ENCODE measurements around the gene MARS1. TPM values are rescaled to one million over a fixed set of nuclear protein-coding genes. Genes with fewer than 3 reads are reported as not detected.

Gene MARS1
- total RNA-seq, 3 donors from 2014 or later (not counting 1 experiment from before 2014, with no cell fraction given): 200 to 237 (median 218) TPM

DNA sequence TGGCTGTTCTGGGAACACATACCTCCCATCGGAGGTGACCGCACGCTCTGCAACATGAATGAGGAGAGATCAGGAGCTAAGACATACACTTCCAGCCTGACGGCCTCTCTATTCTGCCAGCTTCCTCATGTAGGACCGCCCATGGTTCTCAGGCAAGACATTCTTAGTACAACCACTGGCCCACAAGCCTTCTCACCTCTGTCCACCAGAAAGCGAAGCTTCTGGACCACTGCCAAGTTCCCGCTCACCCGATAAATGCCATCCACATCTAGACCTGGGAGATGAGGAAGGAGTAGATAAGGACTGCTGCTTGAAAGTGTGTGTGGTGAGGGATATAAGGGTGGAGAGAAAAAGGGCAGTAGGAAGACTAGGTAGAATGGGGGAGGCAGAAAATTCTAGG is 13.4 kb upstream of the MARS1 start:
- Histone ChIP-seq H3K27me3 (ENCODE audit: control insufficient read depth, insufficient read depth, low read length) (no peaks in the 10 kb centered on the region), H3K36me3 (ENCODE audit: control insufficient read depth, insufficient read depth, low read length) (peaks cover 53% of the 10 kb centered on the region), H3K4me3 (ENCODE audit: low read length) (no peak overlapping the region), H3K4me1 (ENCODE audit: control insufficient read depth, insufficient read depth, low read length) (peaks cover 94% of the 10 kb centered on the region), H3K9me3 (ENCODE audit: control insufficient read depth, insufficient read depth, low read length) (no peaks in the 10 kb centered on the region), H3K27ac (ENCODE audit: low read length) (no peak overlapping the region)
- H3K4me3 Mint-ChIP-seq: peak overlapping the region; percentile 78
- H3K27ac Mint-ChIP-seq: peak overlapping the region; percentile 83 to 90
- DNase-seq (no peak), ATAC-seq (no peak)
- no peaks in the 10 kb centered on the region for H3K9me3 Mint-ChIP-seq
- WGBS (ENCODE audit: insufficient coverage): 67% methylated on average over 5 of the region's 8 CpGs
- H3K36me3 Mint-ChIP-seq: peaks cover 19% of the 10 kb centered on the region
- no peaks in the 10 kb centered on the region for H3K27me3 Mint-ChIP-seq (ENCODE audit: low read depth in 2 of 2)
- intact Hi-C loops (cut with micrococcal nuclease): no loop called here
- H3K4me1 Mint-ChIP-seq: peaks cover 71 to 92% of the 10 kb centered on the region in 2 donors
- TF ChIP-seq, protein P1, sequence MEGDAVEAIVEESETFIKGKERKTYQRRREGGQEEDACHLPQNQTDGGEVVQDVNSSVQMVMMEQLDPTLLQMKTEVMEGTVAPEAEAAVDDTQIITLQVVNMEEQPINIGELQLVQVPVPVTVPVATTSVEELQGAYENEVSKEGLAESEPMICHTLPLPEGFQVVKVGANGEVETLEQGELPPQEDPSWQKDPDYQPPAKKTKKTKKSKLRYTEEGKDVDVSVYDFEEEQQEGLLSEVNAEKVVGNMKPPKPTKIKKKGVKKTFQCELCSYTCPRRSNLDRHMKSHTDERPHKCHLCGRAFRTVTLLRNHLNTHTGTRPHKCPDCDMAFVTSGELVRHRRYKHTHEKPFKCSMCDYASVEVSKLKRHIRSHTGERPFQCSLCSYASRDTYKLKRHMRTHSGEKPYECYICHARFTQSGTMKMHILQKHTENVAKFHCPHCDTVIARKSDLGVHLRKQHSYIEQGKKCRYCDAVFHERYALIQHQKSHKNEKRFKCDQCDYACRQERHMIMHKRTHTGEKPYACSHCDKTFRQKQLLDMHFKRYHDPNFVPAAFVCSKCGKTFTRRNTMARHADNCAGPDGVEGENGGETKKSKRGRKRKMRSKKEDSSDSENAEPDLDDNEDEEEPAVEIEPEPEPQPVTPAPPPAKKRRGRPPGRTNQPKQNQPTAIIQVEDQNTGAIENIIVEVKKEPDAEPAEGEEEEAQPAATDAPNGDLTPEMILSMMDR (IDR thresholded peaks at IDR 0.05): no peak

DNA sequence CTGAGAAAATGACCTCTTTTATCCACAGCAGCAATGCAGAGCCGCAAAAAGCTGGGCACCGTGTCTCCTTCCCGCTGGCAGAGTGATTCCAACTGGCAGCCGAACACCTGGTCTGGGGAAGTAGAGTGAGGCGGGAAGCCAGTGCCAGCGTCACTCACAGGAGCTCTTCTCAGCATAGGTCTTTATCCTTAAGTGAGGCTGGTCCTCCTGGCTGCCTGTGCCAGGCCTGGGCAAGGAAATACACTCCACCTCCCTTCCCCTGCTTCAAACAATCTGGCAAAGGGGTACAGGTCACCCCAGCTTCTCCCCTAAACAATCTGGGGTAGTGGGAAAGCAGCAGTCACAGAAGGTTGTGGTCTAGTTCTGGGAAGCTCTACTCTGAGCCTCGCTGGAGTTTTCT is 13.0 kb upstream of the MARS1 start:
- H3K4me3 Mint-ChIP-seq: peak overlapping the region; percentile 78
- TF ChIP-seq, protein P1 (IDR thresholded peaks at IDR 0.05): no peak
- peaks cover 19% of the 10 kb centered on the region for H3K36me3 Mint-ChIP-seq
- no peaks in the 10 kb centered on the region for H3K9me3 ChIP-seq (ENCODE audit: control insufficient read depth, insufficient read depth, low read length)
- WGBS (ENCODE audit: insufficient coverage): 94% methylated on average over 7 of the region's 7 CpGs
- H3K27ac Mint-ChIP-seq: peak overlapping the region; percentile 83 to 90
- no peak overlapping the region for H3K4me3 ChIP-seq (ENCODE audit: low read length)
- H3K27ac ChIP-seq (ENCODE audit: low read length): no peak overlapping the region
- ATAC-seq (no peak), DNase-seq (no peak)
- H3K4me1 Mint-ChIP-seq: peaks cover 71 to 92% of the 10 kb centered on the region in 2 donors
- H3K36me3 ChIP-seq (ENCODE audit: control insufficient read depth, insufficient read depth, low read length): peaks cover 49% of the 10 kb centered on the region
- H3K9me3 Mint-ChIP-seq: no peaks in the 10 kb centered on the region
- intact Hi-C loops (cut with micrococcal nuclease): loop anchor here (5.0 kb wide), 2 partner anchors 147 to 267 kb away; no protein-coding TSS in a partner anchor
- H3K4me1 ChIP-seq (ENCODE audit: control insufficient read depth, insufficient read depth, low read length): peaks cover 93% of the 10 kb centered on the region
- H3K27me3 ChIP-seq (ENCODE audit: control insufficient read depth, insufficient read depth, low read length): no peaks in the 10 kb centered on the region
- no peaks in the 10 kb centered on the region for H3K27me3 Mint-ChIP-seq (ENCODE audit: low read depth in 2 of 2)

DNA sequence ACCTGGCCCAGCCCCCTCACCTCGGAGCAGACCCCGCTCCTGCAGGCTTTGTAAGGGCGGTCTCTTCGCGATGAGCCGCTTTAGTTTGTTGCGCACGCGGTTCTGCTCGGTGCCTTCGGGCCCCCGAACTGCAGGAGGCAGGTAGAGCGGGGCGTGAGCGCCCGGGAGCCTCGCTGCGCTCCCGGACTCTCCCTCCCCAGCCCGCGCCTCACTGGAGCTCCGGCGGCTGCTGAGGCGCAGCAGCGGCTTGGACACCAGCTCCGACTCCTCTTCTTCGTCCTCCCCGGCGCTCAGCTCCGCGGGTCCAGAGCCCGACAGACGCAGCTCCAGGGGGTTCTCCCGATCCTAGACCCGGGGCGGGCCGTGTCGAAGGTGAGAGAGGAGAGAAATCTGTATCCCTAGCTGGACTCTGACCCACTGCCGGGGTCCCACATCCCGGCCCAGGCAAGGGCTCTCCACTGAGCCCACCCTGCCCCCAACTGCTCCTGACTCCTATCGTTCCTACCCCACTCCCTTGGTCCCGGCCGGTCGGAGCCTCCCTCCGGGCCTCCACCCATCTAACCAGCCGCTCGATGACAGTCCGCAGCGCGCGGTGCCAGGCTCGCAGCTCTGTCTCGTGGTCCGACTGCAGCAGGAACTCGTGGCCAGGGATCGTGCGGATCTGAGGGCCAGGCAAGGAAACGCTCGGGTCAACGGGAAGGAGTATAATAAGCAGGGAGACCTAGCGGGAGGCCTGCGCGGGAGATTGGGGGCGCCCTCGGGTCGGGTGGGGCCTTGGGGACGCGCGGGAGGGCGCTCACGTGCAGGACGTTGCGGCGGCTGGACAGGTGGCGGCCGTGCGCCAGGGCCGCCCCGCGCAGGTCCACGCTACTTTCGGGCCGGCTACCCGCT is 12.4 kb upstream of the MARS1 start:
- Histone ChIP-seq H3K27me3 (ENCODE audit: control insufficient read depth, insufficient read depth, low read length) (no peaks in the 10 kb centered on the region), H3K4me3 (ENCODE audit: low read length) (peak overlapping the region; percentile 57), H3K9me3 (ENCODE audit: control insufficient read depth, insufficient read depth, low read length) (no peaks in the 10 kb centered on the region), H3K27ac (ENCODE audit: low read length) (peak overlapping the region; percentile 99), H3K36me3 (ENCODE audit: control insufficient read depth, insufficient read depth, low read length) (peaks cover 44% of the 10 kb centered on the region), H3K4me1 (ENCODE audit: control insufficient read depth, insufficient read depth, low read length) (peaks cover 93% of the 10 kb centered on the region)
- peaks cover 76 to 92% of the 10 kb centered on the region in 2 donors for H3K4me1 Mint-ChIP-seq
- TF ChIP-seq, protein P1 (IDR thresholded peaks at IDR 0.05): no peak
- ATAC-seq (no peak), DNase-seq (no peak)
- H3K9me3 Mint-ChIP-seq: no peaks in the 10 kb centered on the region
- intact Hi-C loops (cut with micrococcal nuclease): loop anchor here (2.0 to 5.0 kb wide), 3 partner anchors 13 to 267 kb away; no protein-coding TSS in a partner anchor
- WGBS (ENCODE audit: insufficient coverage): 55% methylated on average over 84 of the region's 84 CpGs
- peak overlapping the region; percentile 97 to 98 for H3K27ac Mint-ChIP-seq
- H3K27me3 Mint-ChIP-seq (ENCODE audit: low read depth in 2 of 2): no peaks in the 10 kb centered on the region
- H3K36me3 Mint-ChIP-seq: peaks cover 19% of the 10 kb centered on the region
- H3K4me3 Mint-ChIP-seq: peak overlapping the region; percentile 85
